Kidney epithelial cell (primary cell): Measurements from ENCODE around the gene UBASH3A. TPM values are rescaled to one million over a fixed set of nuclear protein-coding genes. Genes with fewer than 3 reads are reported as not detected.

ENCODE experiments used
- DNase-seq: peaks from one replicate; pipeline ENCODE4 v3.0.0-alpha.2; 2010; ENCODE audit warnings: low read depth
- H3K27me3 ChIP-seq: 2 replicates; pipeline ENCODE4 v1.6.0; 2011; ENCODE audit warnings: low read length; ENCODE audit not compliant: control insufficient read depth, insufficient read depth
- H3K36me3 ChIP-seq: 2 replicates; pipeline ENCODE4 v1.5.1; 2011; ENCODE audit warnings: low read length; ENCODE audit not compliant: control insufficient read depth, insufficient read depth
- H3K4me3 ChIP-seq: 2 replicates; pipeline ENCODE4 v1.5.1; 2011; ENCODE audit warnings: low read depth, mild to moderate bottlenecking, control low read depth, low read length
- CTCF ChIP-seq: IDR thresholded peaks from 2 replicates; pipeline ENCODE4 v1.5.1; 2011; ENCODE audit warnings: mild to moderate bottlenecking, moderate library complexity, low read length, control low read depth, inconsistent platforms; ENCODE audit not compliant: insufficient read depth, poor library complexity, severe bottlenecking
- total RNA-seq: library from RNA; depleted of rRNA; stranded (reverse); fragments of >200 nt; gene quantifications from 2 replicates; pipeline ENCODE4 v1.2.3, GENCODE V29; 2015

Gene UBASH3A
- total RNA-seq, 1 donor from 2014 or later = not detected

GRCh38 chr21:42431196-42431595 is 27.5 kb downstream of the UBASH3A start:
- no peak overlapping the region for H3K4me3 ChIP-seq
- no peak for DNase-seq
- no peaks in the 10 kb centered on the region for H3K36me3 ChIP-seq
- peaks cover 6% of the 10 kb centered on the region for H3K27me3 ChIP-seq
- TF ChIP-seq CTCF = no peak

- H3K36me3 ChIP-seq = no peaks in the 10 kb centered on the region
- peaks cover 2% of the 10 kb centered on the region for H3K27me3 ChIP-seq
- no peak for TF ChIP-seq CTCF
- DNase-seq = no peak
- no peak overlapping the region for H3K4me3 ChIP-seq
Observed at GRCh38 chr21:42432695-42433094, 29.0 kb downstream of the UBASH3A start.

GRCh38 chr21:42433946-42434551 is 30.3 kb downstream of the UBASH3A start:
- Histone ChIP-seq H3K27me3 (no peaks in the 10 kb centered on the region), H3K4me3 (no peak overlapping the region), H3K36me3 (no peaks in the 10 kb centered on the region)
- no peak for DNase-seq
- no peak for TF ChIP-seq CTCF

GRCh38 chr21:42434884-42435283 is 31.2 kb downstream of the UBASH3A start:
- H3K27me3 ChIP-seq = no peaks in the 10 kb centered on the region
- no peak for TF ChIP-seq CTCF
- H3K4me3 ChIP-seq = no peak overlapping the region
- DNase-seq = no peak
- H3K36me3 ChIP-seq = no peaks in the 10 kb centered on the region

- Histone ChIP-seq H3K36me3 (no peaks in the 10 kb centered on the region), H3K4me3 (no peak overlapping the region), H3K27me3 (no peaks in the 10 kb centered on the region)
- no peak for DNase-seq
- no peak for TF ChIP-seq CTCF
Observed at GRCh38 chr21:42435401-42435800, 31.7 kb downstream of the UBASH3A start.

- Histone ChIP-seq H3K36me3 (no peaks in the 10 kb centered on the region), H3K27me3 (no peaks in the 10 kb centered on the region), H3K4me3 (no peak overlapping the region)
- TF ChIP-seq CTCF = no peak
- DNase-seq = no peak
Observed at GRCh38 chr21:42435833-42436232, 32.1 kb downstream of the UBASH3A start.
